ENCODE data around the gene CPHXL2. TPM values are rescaled to one million over a fixed set of nuclear protein-coding genes. Genes with fewer than 3 reads are reported as not detected.

The CPHXL2 gene
- total RNA-seq (not detected), polyA plus RNA-seq (not detected)

- Histone ChIP-seq H3K27me3 (ENCODE audit: control insufficient read depth in 4 of 4, insufficient read depth in 4 of 4, low read length in 3 of 4) (no peaks in the 10 kb centered on the region), H3K4me1 (ENCODE audit: control insufficient read depth in 4 of 4, insufficient read depth in 4 of 4, low read length in 3 of 4) (no peaks in the 10 kb centered on the region), H3K9ac (ENCODE audit: low read depth in 1 of 2, low read length in 2 of 2) (no peak within 1 kb of the TSS), H3K36me3 (ENCODE audit: control insufficient read depth in 4 of 4, insufficient read depth in 3 of 4, low read depth in 1 of 4, low read length in 3 of 4) (no peaks in the 10 kb centered on the region), H3K27ac (ENCODE audit: low read depth in 1 of 2, low read length in 2 of 2) (no peak within 1 kb of the TSS), H3K4me3 (ENCODE audit: low read depth in 1 of 3, low read length in 3 of 3) (no peak within 1 kb of the TSS), H3K9me3 (ENCODE audit: control insufficient read depth in 4 of 4, low read length in 3 of 4) (no peaks in the 10 kb centered on the region)
- TF ChIP-seq EGR1 (IDR thresholded peaks at IDR 0.05; ENCODE audit: low read depth in 2 of 2) = no peak
- TF ChIP-seq, protein P1, sequence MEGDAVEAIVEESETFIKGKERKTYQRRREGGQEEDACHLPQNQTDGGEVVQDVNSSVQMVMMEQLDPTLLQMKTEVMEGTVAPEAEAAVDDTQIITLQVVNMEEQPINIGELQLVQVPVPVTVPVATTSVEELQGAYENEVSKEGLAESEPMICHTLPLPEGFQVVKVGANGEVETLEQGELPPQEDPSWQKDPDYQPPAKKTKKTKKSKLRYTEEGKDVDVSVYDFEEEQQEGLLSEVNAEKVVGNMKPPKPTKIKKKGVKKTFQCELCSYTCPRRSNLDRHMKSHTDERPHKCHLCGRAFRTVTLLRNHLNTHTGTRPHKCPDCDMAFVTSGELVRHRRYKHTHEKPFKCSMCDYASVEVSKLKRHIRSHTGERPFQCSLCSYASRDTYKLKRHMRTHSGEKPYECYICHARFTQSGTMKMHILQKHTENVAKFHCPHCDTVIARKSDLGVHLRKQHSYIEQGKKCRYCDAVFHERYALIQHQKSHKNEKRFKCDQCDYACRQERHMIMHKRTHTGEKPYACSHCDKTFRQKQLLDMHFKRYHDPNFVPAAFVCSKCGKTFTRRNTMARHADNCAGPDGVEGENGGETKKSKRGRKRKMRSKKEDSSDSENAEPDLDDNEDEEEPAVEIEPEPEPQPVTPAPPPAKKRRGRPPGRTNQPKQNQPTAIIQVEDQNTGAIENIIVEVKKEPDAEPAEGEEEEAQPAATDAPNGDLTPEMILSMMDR (IDR thresholded peaks at IDR 0.05; ENCODE audit: low read depth, low read length, missing input control) = no peak
- TF ChIP-seq RAD21 (IDR thresholded peaks at IDR 0.05) = no peak
- TF ChIP-seq, protein P2, sequence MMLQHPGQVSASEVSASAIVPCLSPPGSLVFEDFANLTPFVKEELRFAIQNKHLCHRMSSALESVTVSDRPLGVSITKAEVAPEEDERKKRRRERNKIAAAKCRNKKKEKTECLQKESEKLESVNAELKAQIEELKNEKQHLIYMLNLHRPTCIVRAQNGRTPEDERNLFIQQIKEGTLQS (IDR thresholded peaks at IDR 0.05) = no peak
- TF ChIP-seq RXRA (IDR thresholded peaks at IDR 0.05) = no peak
- no peak for TF ChIP-seq TAF1 (conservative IDR thresholded peaks at IDR 0.05)
- no peak for TF ChIP-seq NR2F2 (IDR thresholded peaks at IDR 0.05)
- TF ChIP-seq HNF4A (conservative IDR thresholded peaks at IDR 0.05) = no peak
- no peak for TF ChIP-seq REST (IDR thresholded peaks at IDR 0.05)
- TF ChIP-seq HNF4G (IDR thresholded peaks at IDR 0.05) = no peak
- 95% methylated on average over 4 of the region's 4 CpGs for whole genome bisulfite sequencing
- DNase-seq (ENCODE audit: low spot score) = no peak
Observed at GRCh38 chr16:75676909-75677308, at the start of gene CPHXL2. Gene CPHXL2 (minus strand): TSS chr16:75677009. CDS start chr16:75676999, 10 bp downstream.

DNA sequence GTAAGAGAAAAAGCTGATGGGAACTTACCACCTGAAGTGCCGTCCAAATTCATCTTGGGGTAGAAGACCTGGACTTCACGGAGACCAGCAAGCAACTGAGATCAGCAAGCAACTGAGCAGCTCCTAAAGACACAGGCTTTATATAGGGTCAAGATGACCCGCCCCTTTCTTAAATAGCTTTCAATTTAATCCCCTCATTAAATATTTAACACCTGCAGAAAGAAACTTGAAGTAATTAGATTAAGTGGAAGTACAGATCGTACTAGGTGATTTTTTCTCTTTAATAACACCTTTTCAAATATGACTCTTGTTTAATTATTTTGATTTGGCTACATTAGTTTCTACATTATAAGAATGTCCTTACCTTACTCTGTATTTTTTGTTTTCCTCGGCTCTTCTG is 49.6 kb upstream of the CPHXL2 start, which contains the start of gene CPHXL:
Gene CPHXL, minus strand, starts transcription at position 101 of the 400 bp plus-strand sequence. Its CDS starts 48 bp downstream, at position 53.
- no peak within 1 kb of the TSS for H3K9ac ChIP-seq (ENCODE audit: low read depth in 1 of 2, low read length in 2 of 2)
- H3K9me3 ChIP-seq (ENCODE audit: control insufficient read depth in 4 of 4, low read length in 3 of 4) = no peaks in the 10 kb centered on the region
- H3K36me3 ChIP-seq (ENCODE audit: control insufficient read depth in 4 of 4, insufficient read depth in 3 of 4, low read depth in 1 of 4, low read length in 3 of 4) = no peaks in the 10 kb centered on the region
- H3K27me3 ChIP-seq (ENCODE audit: control insufficient read depth in 4 of 4, insufficient read depth in 4 of 4, low read length in 3 of 4) = no peaks in the 10 kb centered on the region
- no peaks in the 10 kb centered on the region for H3K4me1 ChIP-seq (ENCODE audit: control insufficient read depth in 4 of 4, insufficient read depth in 4 of 4, low read length in 3 of 4)
- 94% methylated on average over 5 of the region's 5 CpGs for WGBS
- no peak within 1 kb of the TSS for H3K27ac ChIP-seq (ENCODE audit: low read depth in 1 of 2, low read length in 2 of 2)
- H3K4me3 ChIP-seq (ENCODE audit: low read depth in 1 of 3, low read length in 3 of 3) = no peak within 1 kb of the TSS
- TF ChIP-seq NR2F2 (IDR thresholded peaks at IDR 0.05) (no peak), FOXA2 (IDR thresholded peaks at IDR 0.05) (no peak), MAX (IDR thresholded peaks at IDR 0.05) (no peak), RAD21 (IDR thresholded peaks at IDR 0.05) (no peak), REST (IDR thresholded peaks at IDR 0.05) (no peak), RXRA (IDR thresholded peaks at IDR 0.05) (no peak)
- TF ChIP-seq, protein P3, sequence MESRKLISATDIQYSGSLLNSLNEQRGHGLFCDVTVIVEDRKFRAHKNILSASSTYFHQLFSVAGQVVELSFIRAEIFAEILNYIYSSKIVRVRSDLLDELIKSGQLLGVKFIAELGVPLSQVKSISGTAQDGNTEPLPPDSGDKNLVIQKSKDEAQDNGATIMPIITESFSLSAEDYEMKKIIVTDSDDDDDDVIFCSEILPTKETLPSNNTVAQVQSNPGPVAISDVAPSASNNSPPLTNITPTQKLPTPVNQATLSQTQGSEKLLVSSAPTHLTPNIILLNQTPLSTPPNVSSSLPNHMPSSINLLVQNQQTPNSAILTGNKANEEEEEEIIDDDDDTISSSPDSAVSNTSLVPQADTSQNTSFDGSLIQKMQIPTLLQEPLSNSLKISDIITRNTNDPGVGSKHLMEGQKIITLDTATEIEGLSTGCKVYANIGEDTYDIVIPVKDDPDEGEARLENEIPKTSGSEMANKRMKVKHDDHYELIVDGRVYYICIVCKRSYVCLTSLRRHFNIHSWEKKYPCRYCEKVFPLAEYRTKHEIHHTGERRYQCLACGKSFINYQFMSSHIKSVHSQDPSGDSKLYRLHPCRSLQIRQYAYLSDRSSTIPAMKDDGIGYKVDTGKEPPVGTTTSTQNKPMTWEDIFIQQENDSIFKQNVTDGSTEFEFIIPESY (IDR thresholded peaks at IDR 0.05) = no peak
- TF ChIP-seq, protein P1 (IDR thresholded peaks at IDR 0.05; ENCODE audit: low read depth, low read length, missing input control) = no peak
- TF ChIP-seq, protein P2 (IDR thresholded peaks at IDR 0.05) = no peak
- DNase-seq (ENCODE audit: low spot score) = no peak
